H1 (cell line): ENCODE measurements around the gene ZNF770. TPM values are rescaled to one million over a fixed set of nuclear protein-coding genes. Genes with fewer than 3 reads are reported as not detected.

Source experiments
- CEBPB ChIP-seq: IDR thresholded peaks from 2 replicates; pipeline ENCODE4 v1.6.1; 2012; ENCODE audit warnings: low read depth, low read length
- CHD1 ChIP-seq: IDR thresholded peaks from 2 replicates; pipeline ENCODE4 v1.6.1; 2012; ENCODE audit warnings: low read depth, low read length, improper control_type of control experiment
- CHD7 ChIP-seq: fragments of 300-600 bp; sonication (generic); IDR thresholded peaks from 2 replicates; pipeline ENCODE4 v1.7.1; 2012; ENCODE audit warnings: low read length, moderate library complexity, mild to moderate bottlenecking, inconsistent platforms; ENCODE audit not compliant: insufficient replicate concordance
- EP300 ChIP-seq, 2 experiments: IDR thresholded peaks; 1 replicate in 1 of 2; 2 replicates in 1 of 2; pipeline ENCODE4 v1.6.1; 2011 to 2012; ENCODE audit warnings: low read depth in 2 of 2, low read length in 2 of 2, mild to moderate bottlenecking in 2 of 2, borderline replicate concordance in 1 of 2, inconsistent platforms in 1 of 2, moderate library complexity in 1 of 2
- EZH2 ChIP-seq: fragments of 200-600 bp; sonication (generic); IDR thresholded peaks from 2 replicates; pipeline ENCODE4 v1.7.1; 2012; ENCODE audit warnings: low read depth, mild to moderate bottlenecking, moderate library complexity, low read length, inconsistent platforms; ENCODE audit not compliant: severe bottlenecking
- GABPA ChIP-seq: IDR thresholded peaks from 2 replicates; pipeline ENCODE4 v1.6.1; 2011; ENCODE audit warnings: mild to moderate bottlenecking, low read length, moderate library complexity, borderline replicate concordance; ENCODE audit not compliant: insufficient read depth
- SIN3A ChIP-seq, 2 experiments: IDR thresholded peaks in 1 of 2; conservative IDR thresholded peaks in 1 of 2; 2 replicates each; pipeline ENCODE4 v1.6.1; 2011 to 2012; ENCODE audit warnings: low read length in 2 of 2, improper control_type of control experiment in 1 of 2, low read depth in 1 of 2, mild to moderate bottlenecking in 1 of 2
- SIRT6 ChIP-seq: IDR thresholded peaks from one replicate; pipeline ENCODE4 v1.7.1; 2012; ENCODE audit warnings: low read length, inconsistent platforms
- SP2 ChIP-seq: IDR thresholded peaks from 2 replicates; pipeline ENCODE4 v1.6.1; 2012; ENCODE audit warnings: mild to moderate bottlenecking, low read length, inconsistent platforms
- TAF1 ChIP-seq: IDR thresholded peaks from 2 replicates; pipeline ENCODE4 v1.6.1; 2011; ENCODE audit warnings: mild to moderate bottlenecking, low read depth, low read length
- polyA plus RNA-seq, 7 experiments: library from polyadenylated mRNA; depleted of rRNA in 3 of 7; stranded (reverse) in 5 of 7; unstranded in 2 of 7; fragments of >200 nt in 5 of 7; fragments of 200-250 nt in 2 of 7; gene quantifications; 1 replicate in 5 of 7; 2 replicates in 1 of 7; 4 replicates in 1 of 7; pipeline versions ENCODE4 v1.2.1 to v1.2.3, GENCODE V29; 2011 to 2013; ENCODE audit warnings: missing spikeins in 2 of 7, mixed read lengths in 2 of 7
- total RNA-seq: library from RNA; stranded (reverse); fragmentation: NEBNext Ultra II Directional; extraction: Animal tissue kit (Norgen Biotek cat#: 25700); gene quantifications from 2 replicates; pipeline ENCODE4 v1.2.1, GENCODE V29; 2021

The ZNF770 gene
- total and polyA plus RNA-seq, 2 of the 8 experiments (the other 6 are each of a cell fraction or from before 2014, with no cell fraction given): 24.8 to 143 TPM

GRCh38 chr15:34969340-34970097, 18.6 kb downstream of the ZNF770 start, which contains the start of gene AQR (continued):
- peak in 1 of 2 experiments; percentile 91; a peak in 2 of 4 replicates for TF ChIP-seq SIN3A (conservative IDR thresholded peaks at IDR 0.05 in 1 of 2, IDR thresholded peaks at IDR 0.05 in 1 of 2; ENCODE audit: low read depth in 1 of 2, low read length in 2 of 2)
- peak; percentile 98 for TF ChIP-seq TAF1
- TF ChIP-seq EZH2: no peak
- no peak for TF ChIP-seq CHD1
- TF ChIP-seq GABPA: peak; percentile 100
- peak in 1 of 2 experiments; percentile 75; a peak in 1 of 3 replicates for TF ChIP-seq EP300 (IDR thresholded peaks at IDR 0.05; ENCODE audit: borderline replicate concordance in 1 of 2, low read depth in 2 of 2, low read length in 2 of 2)
- TF ChIP-seq CEBPB: peak; percentile 6; the same call in 1 of the 2 replicates
- peak; percentile 58 for TF ChIP-seq SIRT6
- TF ChIP-seq CHD7: no peak
- no peak for TF ChIP-seq SP2
